SK-N-SH (cell line): ENCODE data around the gene ZNF513. TPM values are rescaled to one million over a fixed set of nuclear protein-coding genes. Genes with fewer than 3 reads are reported as not detected.

Experiments used
- CTCF ChIA-PET: fragments of 300-600, 350-600 bp; formaldehyde crosslinking; extraction: SDS; loops from one replicate; lab custom pipeline; 2021; lab: Yijun Ruan, JAX
- POLR2A ChIA-PET: fragments of 350-600 bp; sonication (Branson Sonifier 250); formaldehyde crosslinking; extraction: SDS; loops from one replicate; lab custom pipeline; 2020; ENCODE audit warnings: antibody characterized with exemption, inconsistent platforms; lab: Yijun Ruan, JAX
- DNase-seq: peaks from one replicate; pipeline ENCODE4 v3.0.0; 2012
- H2AFZ ChIP-seq: fragments of 200-600 bp; sonication (generic); 2 replicates; pipeline ENCODE4 v1.8.1; 2016; ENCODE audit warnings: antibody characterized with exemption, mild to moderate bottlenecking, low read depth
- H3F3A ChIP-seq: fragments of 200-600 bp; sonication (generic); replicated peaks from 2 replicates; pipeline ENCODE3; 2016; ENCODE audit warnings: antibody characterized with exemption, mild to moderate bottlenecking; ENCODE audit not compliant: insufficient read depth
- H3K27ac ChIP-seq, 2 experiments: fragments of 200-500 bp in 1 of 2; fragments of 200-600 bp in 1 of 2; sonication (Bioruptor generic) in 1 of 2; sonication (generic), shearing (Covaris generic) in 1 of 2; 2 replicates each; pipeline versions ENCODE4 v1.5.1 to v1.6.1; 2014 to 2016; ENCODE audit warnings: low read depth in 2 of 2, inconsistent platforms in 1 of 2, low read length in 1 of 2, mild to moderate bottlenecking in 1 of 2, mixed read lengths in 1 of 2
- H3K27me3 ChIP-seq: fragments of 200-600 bp; sonication (generic), shearing (Covaris generic); 2 replicates; pipeline ENCODE4 v1.6.1; 2016; ENCODE audit warnings: mixed run types; ENCODE audit not compliant: insufficient read depth
- H3K36me3 ChIP-seq, 2 experiments: fragments of 200-500 bp in 1 of 2; fragments of 200-600 bp in 1 of 2; sonication (Bioruptor generic) in 1 of 2; sonication (generic) in 1 of 2; replicated peaks in 1 of 2; 2 replicates each; pipeline versions ENCODE3 to v1.5.1; 2014 to 2016; ENCODE audit warnings: low read length in 1 of 2, mild to moderate bottlenecking in 1 of 2; ENCODE audit not compliant: insufficient read depth in 2 of 2, control insufficient read depth in 1 of 2
- H3K4me1 ChIP-seq, 2 experiments: fragments of 200-500 bp in 1 of 2; fragments of 200-600 bp in 1 of 2; sonication (Bioruptor generic) in 1 of 2; sonication (generic), shearing (Covaris generic) in 1 of 2; 2 replicates each; pipeline versions ENCODE4 v1.5.1 to v1.6.1; 2014 to 2016; ENCODE audit warnings: low read depth in 1 of 2, low read length in 1 of 2, mixed run types in 1 of 2; ENCODE audit not compliant: insufficient read depth in 2 of 2, control insufficient read depth in 1 of 2
- H3K4me2 ChIP-seq: fragments of 200-600 bp; sonication (generic), shearing (Covaris generic); 2 replicates; pipeline ENCODE4 v1.6.1; 2017; ENCODE audit warnings: mixed run types
- H3K4me3 ChIP-seq, 2 experiments: fragments of 200-500 bp in 1 of 2; fragments of 200-600 bp in 1 of 2; sonication (Bioruptor generic) in 1 of 2; sonication (generic), shearing (Covaris generic) in 1 of 2; 2 replicates each; pipeline versions ENCODE4 v1.5.1 to v1.8.1; 2014 to 2016; ENCODE audit warnings: low read depth in 2 of 2, inconsistent platforms in 1 of 2, low read length in 1 of 2, mild to moderate bottlenecking in 1 of 2, mixed read lengths in 1 of 2, moderate library complexity in 1 of 2
- H3K79me2 ChIP-seq: fragments of 200-600 bp; sonication (generic); 2 replicates; pipeline ENCODE4 v1.8.1; 2017; ENCODE audit warnings: mild to moderate bottlenecking; ENCODE audit not compliant: insufficient read depth
- H3K9ac ChIP-seq: fragments of 200-600 bp; sonication (generic); 2 replicates; pipeline ENCODE4 v1.6.1; 2017; ENCODE audit warnings: mixed run types
- H3K9me2 ChIP-seq: fragments of 200-600 bp; sonication (generic); 2 replicates; pipeline ENCODE4 v1.6.1; 2017; ENCODE audit warnings: mixed run types
- H3K9me3 ChIP-seq: fragments of 200-600 bp; sonication (generic); 2 replicates; pipeline ENCODE4 v1.6.1; 2017; ENCODE audit warnings: mixed run types, mild to moderate bottlenecking, moderate library complexity
- H4K20me1 ChIP-seq: fragments of 200-600 bp; sonication (generic); 2 replicates; pipeline ENCODE4 v1.6.1; 2017; ENCODE audit warnings: mild to moderate bottlenecking, mixed run types; ENCODE audit not compliant: insufficient read depth
- ELF1 ChIP-seq: IDR thresholded peaks from 2 replicates; pipeline ENCODE4 v1.4.0; 2012
- EP300 ChIP-seq, 2 experiments: IDR thresholded peaks; 2 replicates each; pipeline versions ENCODE4 v1.4.0 to v1.6.1; 2012; ENCODE audit warnings: borderline replicate concordance in 1 of 2, low read depth in 1 of 2, low read length in 1 of 2
- FOXJ3 ChIP-seq: sonication (generic); formaldehyde crosslinking; IDR thresholded peaks from 2 replicates; pipeline ENCODE4 v1.5.1; 2020; ENCODE audit warnings: mild to moderate bottlenecking, missing genetic modification reagents
- GATA2 ChIP-seq: sonication (generic); formaldehyde crosslinking; IDR thresholded peaks from 2 replicates; pipeline ENCODE4 v1.5.0; 2020; ENCODE audit warnings: mild to moderate bottlenecking, missing genetic modification reagents
- MEF2A ChIP-seq: IDR thresholded peaks from 2 replicates; pipeline ENCODE4 v1.4.0; 2012; ENCODE audit warnings: low read depth, borderline replicate concordance
- NFIC ChIP-seq: IDR thresholded peaks from 2 replicates; pipeline ENCODE4 v1.4.0; 2012; ENCODE audit warnings: borderline replicate concordance
- PBX3 ChIP-seq: IDR thresholded peaks from 2 replicates; pipeline ENCODE4; 2012
- POLR2AphosphoS5 ChIP-seq: IDR thresholded peaks from 2 replicates; pipeline ENCODE4 v1.6.1; 2012; ENCODE audit warnings: low read depth, low read length
- RAD21 ChIP-seq: IDR thresholded peaks from 2 replicates; pipeline ENCODE4 v1.6.1; 2012; ENCODE audit warnings: mild to moderate bottlenecking, low read length
- RCOR1 ChIP-seq: fragments of 150-350 bp; IDR thresholded peaks from 2 replicates; pipeline ENCODE4 v1.6.1; 2017; ENCODE audit warnings: antibody characterized with exemption, low read length
- REST ChIP-seq: IDR thresholded peaks from 2 replicates; pipeline ENCODE4 v1.6.1; 2012; ENCODE audit warnings: mild to moderate bottlenecking, low read depth, low read length, moderate library complexity
- SIN3A ChIP-seq: IDR thresholded peaks from 2 replicates; pipeline ENCODE4 v1.6.1; 2012; ENCODE audit warnings: low read depth, mild to moderate bottlenecking, low read length, moderate library complexity, borderline replicate concordance
- SMC3 ChIP-seq: IDR thresholded peaks from 2 replicates; pipeline ENCODE4 v1.6.1; 2012; ENCODE audit warnings: low read depth, low read length, improper control_type of control experiment
- TAF1 ChIP-seq: IDR thresholded peaks from 2 replicates; pipeline ENCODE4 v1.6.1; 2012; ENCODE audit warnings: low read depth, mild to moderate bottlenecking, low read length, moderate library complexity, borderline replicate concordance
- USF1 ChIP-seq: IDR thresholded peaks from 2 replicates; pipeline ENCODE4 v1.4.0; 2012; ENCODE audit warnings: low read depth, borderline replicate concordance
- USF2 ChIP-seq: fragments of 150-350 bp; IDR thresholded peaks from 2 replicates; pipeline ENCODE4 v1.6.1; 2017; ENCODE audit warnings: antibody characterized with exemption, low read length, low read depth, borderline replicate concordance
- YY1 ChIP-seq: IDR thresholded peaks from 2 replicates; pipeline ENCODE4 v1.4.0; 2012; ENCODE audit warnings: low read depth, mild to moderate bottlenecking
- ZBTB33 ChIP-seq: IDR thresholded peaks from 2 replicates; pipeline ENCODE4 v1.4.0; 2012; ENCODE audit warnings: low read depth, borderline replicate concordance
- WGBS: methylation state at CpG from one replicate; pipeline ENCODE4 v1.1.6; 2017; ENCODE audit warnings: low lambda C conversion rate; 5-methylcytosine and 5-hydroxymethylcytosine counted together
- polyA plus RNA-seq, 3 experiments: library from polyadenylated mRNA; depleted of rRNA; stranded (reverse); fragments of >200 nt; gene quantifications; 2 replicates each; pipeline ENCODE4 v1.2.3, GENCODE V29; 2012

The ZNF513 gene
- polyA plus RNA-seq, 1 of the 3 experiments (the other 2 are of a cell fraction) = 53.8 TPM

DNA sequence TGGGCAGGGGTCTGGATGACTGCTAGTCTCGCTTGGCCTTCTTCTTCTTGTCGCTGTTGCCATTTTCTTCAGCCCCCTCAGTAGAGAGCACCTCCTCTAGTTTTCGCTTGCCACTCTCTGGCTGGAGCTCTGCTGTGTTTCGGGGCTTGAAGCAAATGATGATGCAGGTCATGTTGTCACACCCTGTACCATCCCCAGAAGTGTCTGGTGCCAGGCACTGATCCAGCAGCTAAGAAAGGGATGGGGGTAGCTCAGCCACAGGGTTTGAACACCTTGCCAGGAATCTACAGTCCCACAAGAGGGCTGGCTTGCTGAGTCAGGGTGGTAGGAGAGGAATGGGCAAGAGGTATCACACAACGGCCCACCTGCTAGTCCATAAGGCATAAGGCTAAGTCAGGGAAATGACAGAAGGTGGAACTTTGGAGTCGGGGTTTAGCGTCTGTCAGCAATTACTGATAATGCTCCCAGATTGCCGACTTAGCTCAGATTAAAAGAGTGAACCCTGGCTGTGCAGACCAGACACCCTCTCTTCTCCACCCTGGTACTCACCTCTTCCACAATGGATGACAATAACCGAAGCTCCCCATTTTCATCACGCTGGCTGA is 1.1 kb upstream of the ZNF513 start (continued):
- TF ChIP-seq MEF2A = no peak

GRCh38 chr2:27379836-27380625 is 503 bp downstream of the ZNF513 start:
- Histone ChIP-seq H3K9me3 (no peaks in the 10 kb centered on the region), H2AFZ (0 out of 2 replicates have a peak overlapping the region, but pooled peaks have one; percentile 33), H3K9me2 (no peaks in the 10 kb centered on the region), H3K4me1 (peaks cover 15 to 58% of the 10 kb centered on the region in 2 experiments; a peak in 3 of 4 replicates), H3K79me2 (peaks cover 31% of the 10 kb centered on the region), H3K9ac (peak overlapping the region; percentile 77), H3K27ac (peak overlapping the region; percentile 68 to 95), H3K36me3 (peaks cover 44 to 79% of the 10 kb centered on the region in 2 experiments), H3K4me3 (peak overlapping the region; percentile 80 to 86), H4K20me1 (peaks cover 4% of the 10 kb centered on the region; the same call in 1 of the 2 replicates), H3K4me2 (peak overlapping the region; percentile 89), H3K27me3 (no peaks in the 10 kb centered on the region), H3F3A (peaks cover 44% of the 10 kb centered on the region)
- CTCF ChIA-PET = interaction anchor here (0.9 to 5.7 kb wide), 8 partner anchors 10 to 304 kb away, joined by 3 to 36 read pairs (median 4); partner anchors contain the start of genes EIF2B4, GTF3C2, PPM1G and SNX17
- TF ChIP-seq USF1 (no peak), USF2 (0 out of 2 replicates have a peak, but pooled peaks have one; percentile 3), RCOR1 (peak; percentile 0; the same call in 1 of the 2 replicates), SMC3 (no peak), PBX3 (peak; percentile 3), SIN3A (no peak; the same call in 1 of the 2 replicates), ELF1 (no peak), TAF1 (no peak), POLR2AphosphoS5 (peak; percentile 57), RAD21 (no peak), FOXJ3 (CRISPR knock-in tag) (no peak), EP300 (IDR thresholded peaks at IDR 0.05; ENCODE audit: borderline replicate concordance in 1 of 2, low read depth in 1 of 2, low read length in 1 of 2) (no peak), REST (no peak), YY1 (no peak), ZBTB33 (no peak), NFIC (no peak), GATA2 (CRISPR knock-in tag) (no peak)
- WGBS = 1% methylated on average over 30 of the region's 35 CpGs
- POLR2A ChIA-PET = interaction anchor here (1.0 to 4.4 kb wide), 7 partner anchors 9 to 249 kb away, joined by 3 to 34 read pairs (median 17); partner anchors contain the start of genes CCDC121, EIF2B4, GPN1 and GTF3C2
- DNase-seq = peak; percentile 47
